ENCODE data around the gene COL11A2. TPM values are rescaled to one million over a fixed set of nuclear protein-coding genes. Genes with fewer than 3 reads are reported as not detected.

The COL11A2 gene
- total RNA-seq, 1 experiment from 2014 or later = 3.7 TPM

GRCh38 chr6:33165581-33166258 lies 26.5 kb downstream of the COL11A2 start (continued):
- no peak for TF ChIP-seq GRHL2 (CRISPR knock-in tag; IDR thresholded peaks at IDR 0.05; ENCODE audit: insufficient replicate concordance, severe bottlenecking)
- TF ChIP-seq ETV6 (CRISPR knock-in tag; IDR thresholded peaks at IDR 0.05) = no peak
- no peak for TF ChIP-seq USF2 (CRISPR knock-in tag; IDR thresholded peaks at IDR 0.05)
- no peak for TF ChIP-seq NFE2L1 (CRISPR knock-in tag; IDR thresholded peaks at IDR 0.05)

GRCh38 chr6:33164665-33165373 lies 27.4 kb downstream of the COL11A2 start:
- no peak overlapping the region for H3K27ac Mint-ChIP-seq
- H3K4me1 Mint-ChIP-seq = peaks cover 22% of the 10 kb centered on the region
- ChIA-PET CTCF (interaction anchor here (0.7 to 7.1 kb wide), 10 partner anchors 9 to 211 kb away, joined by 3 to 55 read pairs (median 4); partner anchors contain the start of gene COL11A2), POLR2A (no interaction called here)
- H3K9me3 Mint-ChIP-seq = no peaks in the 10 kb centered on the region
- no peak overlapping the region for H3K4me3 Mint-ChIP-seq
- DNase-seq (ENCODE audit: low spot score) (peak; percentile 34), ATAC-seq (no peak)
- peaks cover 25% of the 10 kb centered on the region for H3K27me3 Mint-ChIP-seq (ENCODE audit: low read depth)
- TF ChIP-seq ZNF423 (CRISPR knock-in tag; IDR thresholded peaks at IDR 0.05) = no peak
- no peak for TF ChIP-seq ATF2 (CRISPR knock-in tag; IDR thresholded peaks at IDR 0.05; ENCODE audit: borderline replicate concordance, low read depth)
- no peak for TF ChIP-seq SMAD3 (CRISPR knock-in tag; IDR thresholded peaks at IDR 0.05; ENCODE audit: borderline replicate concordance)
- no peak for TF ChIP-seq NFE2L1 (CRISPR knock-in tag; IDR thresholded peaks at IDR 0.05)
- TF ChIP-seq GABPB1 (CRISPR knock-in tag; IDR thresholded peaks at IDR 0.05) = no peak
- no peak for TF ChIP-seq JAZF1 (CRISPR knock-in tag; IDR thresholded peaks at IDR 0.05)
- no peak for TF ChIP-seq SP1 (CRISPR knock-in tag; conservative IDR thresholded peaks at IDR 0.05)
- TF ChIP-seq USF2 (CRISPR knock-in tag; IDR thresholded peaks at IDR 0.05) = no peak
- TF ChIP-seq MXD4 (CRISPR knock-in tag; IDR thresholded peaks at IDR 0.05; ENCODE audit: borderline replicate concordance) = no peak
- TF ChIP-seq HMGXB4 (CRISPR knock-in tag; IDR thresholded peaks at IDR 0.05) = no peak
- no peak for TF ChIP-seq SMAD4 (CRISPR knock-in tag; IDR thresholded peaks at IDR 0.05)
- no peak for TF ChIP-seq ZNF512 (CRISPR knock-in tag; IDR thresholded peaks at IDR 0.05; ENCODE audit: borderline replicate concordance)
- TF ChIP-seq FOXJ3 (CRISPR knock-in tag; IDR thresholded peaks at IDR 0.05; ENCODE audit: borderline replicate concordance) = no peak
- TF ChIP-seq ZNF219 (CRISPR knock-in tag; IDR thresholded peaks at IDR 0.05; ENCODE audit: borderline replicate concordance) = no peak
- no peak for TF ChIP-seq GRHL2 (CRISPR knock-in tag; IDR thresholded peaks at IDR 0.05; ENCODE audit: insufficient replicate concordance, severe bottlenecking)
- TF ChIP-seq ZNF425 (CRISPR knock-in tag; conservative IDR thresholded peaks at IDR 0.05) = no peak
- no peak for TF ChIP-seq NR1H2 (CRISPR knock-in tag; IDR thresholded peaks at IDR 0.05)
- TF ChIP-seq PREB (CRISPR knock-in tag; IDR thresholded peaks at IDR 0.05; ENCODE audit: borderline replicate concordance) = no peak
- no peak for TF ChIP-seq MAX (CRISPR knock-in tag; IDR thresholded peaks at IDR 0.05)
- no peak for TF ChIP-seq GTF2I (CRISPR knock-in tag; conservative IDR thresholded peaks at IDR 0.05)
- H3K36me3 Mint-ChIP-seq = no peaks in the 10 kb centered on the region
